Neural progenitor cell (in vitro differentiated cells): Measurements from ENCODE around the gene SCLY.
"Not testable (repeated sequence)": the region's sequence is repeated elsewhere in the genome, so short reads cannot be mapped to it uniquely, and the experiment has no call there.

Source experiments
- EZH2 ChIP-seq: fragments of 200-600 bp; sonication (generic); IDR thresholded peaks from 2 replicates; pipeline ENCODE4 v1.6.1; 2017; ENCODE audit warnings: antibody characterized with exemption, mild to moderate bottlenecking, moderate library complexity
- EZH2phosphoT487 ChIP-seq: fragments of 200-600 bp; sonication (generic); IDR thresholded peaks from 2 replicates; pipeline ENCODE4 v1.6.1; 2017; ENCODE audit warnings: antibody characterized with exemption
- TF ChIP-seq, protein P1 (sequence below): fragments of 200-600 bp; sonication (generic); IDR thresholded peaks from 2 replicates; pipeline ENCODE4 v1.5.1; 2017; ENCODE audit warnings: antibody characterized with exemption, mild to moderate bottlenecking

DNA sequence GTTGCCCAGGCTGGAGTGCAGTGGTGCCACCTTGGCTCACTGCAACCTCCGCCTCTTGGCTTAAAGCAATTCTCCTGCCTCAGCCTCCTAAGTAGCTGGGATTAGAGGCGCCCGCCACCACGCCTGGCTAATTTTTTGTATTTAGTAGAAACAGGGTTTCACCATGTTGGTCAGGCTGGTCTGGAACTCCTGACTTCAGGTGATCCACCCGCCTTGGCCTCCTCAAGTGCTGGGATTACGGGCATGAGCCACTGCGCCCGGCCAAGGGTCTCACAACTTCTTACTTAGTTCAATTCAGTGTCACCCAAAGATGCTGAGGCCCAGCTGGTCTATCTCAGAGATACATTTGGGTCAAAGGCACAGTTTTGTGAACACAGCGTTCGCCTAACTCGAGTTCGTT is 54.9 kb downstream of the SCLY start:
- TF ChIP-seq, protein P1, sequence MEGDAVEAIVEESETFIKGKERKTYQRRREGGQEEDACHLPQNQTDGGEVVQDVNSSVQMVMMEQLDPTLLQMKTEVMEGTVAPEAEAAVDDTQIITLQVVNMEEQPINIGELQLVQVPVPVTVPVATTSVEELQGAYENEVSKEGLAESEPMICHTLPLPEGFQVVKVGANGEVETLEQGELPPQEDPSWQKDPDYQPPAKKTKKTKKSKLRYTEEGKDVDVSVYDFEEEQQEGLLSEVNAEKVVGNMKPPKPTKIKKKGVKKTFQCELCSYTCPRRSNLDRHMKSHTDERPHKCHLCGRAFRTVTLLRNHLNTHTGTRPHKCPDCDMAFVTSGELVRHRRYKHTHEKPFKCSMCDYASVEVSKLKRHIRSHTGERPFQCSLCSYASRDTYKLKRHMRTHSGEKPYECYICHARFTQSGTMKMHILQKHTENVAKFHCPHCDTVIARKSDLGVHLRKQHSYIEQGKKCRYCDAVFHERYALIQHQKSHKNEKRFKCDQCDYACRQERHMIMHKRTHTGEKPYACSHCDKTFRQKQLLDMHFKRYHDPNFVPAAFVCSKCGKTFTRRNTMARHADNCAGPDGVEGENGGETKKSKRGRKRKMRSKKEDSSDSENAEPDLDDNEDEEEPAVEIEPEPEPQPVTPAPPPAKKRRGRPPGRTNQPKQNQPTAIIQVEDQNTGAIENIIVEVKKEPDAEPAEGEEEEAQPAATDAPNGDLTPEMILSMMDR = not testable (repeated sequence)
- TF ChIP-seq EZH2, EZH2phosphoT487: not testable (repeated sequence)
